CD8-positive, alpha-beta memory T cell (primary cell): ENCODE data around the gene ACTR3. TPM values are rescaled to one million over a fixed set of nuclear protein-coding genes. Genes with fewer than 3 reads are reported as not detected.

Experiments
- CTCF ChIA-PET: fragments of 350-600 bp; sonication (Branson Sonifier 250); formaldehyde crosslinking; loops from one replicate; lab custom pipeline; 2021; ENCODE audit warnings: antibody characterized with exemption; lab: Charles Lee
- POLR2A ChIA-PET: fragments of 350-600 bp; sonication (Branson Sonifier 250); formaldehyde crosslinking; loops from one replicate; lab custom pipeline; 2021; ENCODE audit warnings: antibody characterized with exemption; lab: Charles Lee
- DNase-seq, 5 donors: peaks; one replicate each; pipeline versions ENCODE4 v3.0.0 to v3.0.0-alpha.2; 2020 to 2022; ENCODE audit warnings: mixed read lengths in 1 of 5
- H3K27ac ChIP-seq: one replicate; pipeline ENCODE4 v1.7.0; 2013; ENCODE audit warnings: low read depth, mild to moderate bottlenecking, low read length, moderate library complexity
- H3K27me3 ChIP-seq: 2 replicates; pipeline ENCODE4 v1.7.0; 2013; ENCODE audit warnings: low read length, mild to moderate bottlenecking; ENCODE audit not compliant: insufficient read depth, poor library complexity, severe bottlenecking
- H3K36me3 ChIP-seq: 2 replicates; pipeline ENCODE4 v1.7.0; 2013; ENCODE audit warnings: mild to moderate bottlenecking, low read length, moderate library complexity; ENCODE audit not compliant: insufficient read depth
- H3K4me1 ChIP-seq: 2 replicates; pipeline ENCODE4 v1.7.0; 2013; ENCODE audit warnings: mild to moderate bottlenecking, low read length, moderate library complexity; ENCODE audit not compliant: insufficient read depth
- H3K4me3 ChIP-seq: 2 replicates; pipeline ENCODE4 v1.7.0; 2013; ENCODE audit warnings: mild to moderate bottlenecking, low read length
- H3K9me3 ChIP-seq: 2 replicates; pipeline ENCODE4 v1.7.0; 2013; ENCODE audit warnings: mild to moderate bottlenecking, low read length
- H3K27ac Mint-ChIP-seq, 8 donors: one replicate each; pipeline ENCODE4 v1.8.0; 2020 to 2021; ENCODE audit warnings: mixed read lengths in 8 of 8, mild to moderate bottlenecking in 6 of 8, inconsistent platforms in 3 of 8, moderate library complexity in 3 of 8
- H3K27me3 Mint-ChIP-seq, 2 donors: one replicate each; pipeline ENCODE4 v1.8.0; 2020 to 2021; ENCODE audit warnings: mixed read lengths in 2 of 2, mild to moderate bottlenecking in 1 of 2, moderate library complexity in 1 of 2
- H3K36me3 Mint-ChIP-seq, 3 donors: one replicate each; pipeline ENCODE4 v1.8.0; 2020 to 2021; ENCODE audit warnings: mixed read lengths in 3 of 3, inconsistent platforms in 1 of 3, mild to moderate bottlenecking in 1 of 3
- H3K4me1 Mint-ChIP-seq, 3 donors: one replicate each; pipeline ENCODE4 v1.8.0; 2020 to 2021; ENCODE audit warnings: mixed read lengths in 3 of 3, inconsistent platforms in 1 of 3, mild to moderate bottlenecking in 1 of 3
- H3K4me3 Mint-ChIP-seq, 7 donors: one replicate each; pipeline ENCODE4 v1.8.0; 2020 to 2021; ENCODE audit warnings: mixed read lengths in 7 of 7, mild to moderate bottlenecking in 6 of 7, moderate library complexity in 4 of 7, inconsistent platforms in 2 of 7
- H3K9me3 Mint-ChIP-seq, 5 donors: one replicate each; pipeline ENCODE4 v1.8.0; 2020 to 2022; ENCODE audit warnings: mixed read lengths in 5 of 5, mild to moderate bottlenecking in 3 of 5, moderate library complexity in 2 of 5, inconsistent platforms in 1 of 5
- polyA plus RNA-seq: library from polyadenylated mRNA; unstranded; fragments of 300-500 nt; fragmentation: Illumina TruSeq; gene quantifications from one replicate; pipeline ENCODE4 v1.2.3, GENCODE V29; 2021
- total RNA-seq, 2 experiments: library from RNA; stranded (reverse); gene quantifications; one replicate each; pipeline ENCODE4 v1.2.3, GENCODE V29; 2021

ACTR3 gene
- total and polyA plus RNA-seq, 3 experiments from 2014 or later, result 478 to 532 (median 512) TPM

- ChIA-PET CTCF (interaction anchor here (0.9 kb wide), 1 partner anchor 19 kb away, joined by 3 read pairs; no protein-coding TSS in a partner anchor), POLR2A (no interaction called here)
- no peak for DNase-seq
- Histone ChIP-seq H3K27me3 (no peaks in the 10 kb centered on the region), H3K27ac (no peak overlapping the region), H3K4me3 (no peak overlapping the region), H3K36me3 (peaks cover 7% of the 10 kb centered on the region), H3K4me1 (no peaks in the 10 kb centered on the region), H3K9me3 (no peaks in the 10 kb centered on the region)
- Mint-ChIP-seq H3K4me3 (no peak overlapping the region), H3K4me1 (peaks cover 0 to 15% (median 7%) of the 10 kb centered on the region in 3 donors), H3K36me3 (peaks cover 7 to 52% (median 21%) of the 10 kb centered on the region in 3 donors), H3K9me3 (peaks cover 0 to 4% (median 0%) of the 10 kb centered on the region in 5 donors), H3K27me3 (no peaks in the 10 kb centered on the region), H3K27ac (peak overlapping the region in 1 of 8 donors; percentile 12)
Observed at GRCh38 chr2:113978524-113979190, 88.8 kb downstream of the ACTR3 start.

DNA sequence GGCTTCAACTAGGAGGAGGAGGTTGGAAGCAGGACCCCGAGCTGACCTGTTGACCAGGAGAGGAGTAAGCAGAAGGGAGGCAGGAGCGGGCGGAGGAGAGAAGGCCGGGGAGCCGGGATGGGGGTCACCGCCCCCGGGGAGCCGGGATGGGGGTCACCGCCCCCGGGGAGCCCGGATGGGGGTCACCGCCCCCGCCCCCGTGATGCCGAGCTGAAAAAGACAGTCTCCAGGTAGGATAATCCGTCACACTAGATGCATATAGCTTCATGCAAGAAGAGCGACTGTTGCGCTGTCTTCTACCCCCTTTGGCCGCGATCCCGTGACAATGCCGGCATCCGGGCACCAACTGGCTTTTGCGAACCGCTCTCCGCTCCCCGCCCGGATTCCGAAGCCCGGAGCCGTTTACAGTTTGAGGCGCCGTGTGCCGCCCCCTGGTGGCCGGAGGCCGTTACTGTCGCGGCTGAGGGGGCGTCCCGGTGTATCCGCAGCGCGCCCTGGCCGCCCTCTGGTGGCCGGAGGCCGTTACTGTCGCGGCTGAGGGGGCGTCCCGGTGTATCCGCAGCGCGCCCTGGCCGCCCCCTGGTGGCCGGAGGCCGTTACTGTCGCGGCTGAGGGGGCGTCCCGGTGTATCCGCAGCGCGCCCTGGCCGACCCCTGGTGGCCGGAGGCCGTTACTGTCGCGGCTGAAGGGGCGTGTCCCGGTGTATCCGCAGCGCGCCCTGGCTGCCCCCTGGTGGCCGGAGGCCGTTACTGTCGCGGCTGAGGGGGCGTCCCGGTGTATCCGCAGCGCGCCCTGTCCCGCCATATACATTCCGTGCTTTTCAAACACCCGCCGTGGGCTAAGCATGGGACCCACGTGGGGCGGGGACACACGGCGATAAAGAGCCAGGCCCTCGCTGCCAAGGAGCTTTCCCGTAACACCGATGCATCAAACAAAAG is 89.6 kb downstream of the ACTR3 start:
- no peaks in the 10 kb centered on the region for H3K27me3 Mint-ChIP-seq
- H3K9me3 Mint-ChIP-seq, result peaks cover 0 to 4% (median 0%) of the 10 kb centered on the region in 5 donors
- H3K27ac Mint-ChIP-seq, result peak overlapping the region in 1 of 8 donors; percentile 64
- H3K4me3 ChIP-seq, result no peak overlapping the region
- ChIA-PET CTCF (interaction anchor here (0.9 to 1.2 kb wide), 2 partner anchors 14 to 20 kb away, joined by 3 to 5 read pairs; no protein-coding TSS in a partner anchor), POLR2A (no interaction called here)
- H3K4me1 Mint-ChIP-seq, result peaks cover 0 to 15% (median 7%) of the 10 kb centered on the region in 3 donors
- H3K27me3 ChIP-seq, result no peaks in the 10 kb centered on the region
- no peak overlapping the region for H3K4me3 Mint-ChIP-seq
- peaks cover 8 to 50% (median 19%) of the 10 kb centered on the region in 3 donors for H3K36me3 Mint-ChIP-seq
- H3K36me3 ChIP-seq, result no peaks in the 10 kb centered on the region
- H3K27ac ChIP-seq, result no peak overlapping the region
- peak in 4 of 5 donors; percentile 20 to 61 (median 26) for DNase-seq
- H3K9me3 ChIP-seq, result no peaks in the 10 kb centered on the region
- no peaks in the 10 kb centered on the region for H3K4me1 ChIP-seq

- Mint-ChIP-seq H3K36me3 (peaks cover 16 to 48% (median 23%) of the 10 kb centered on the region in 3 donors), H3K27ac (no peak overlapping the region), H3K9me3 (peaks cover 0 to 4% (median 0%) of the 10 kb centered on the region in 5 donors), H3K4me1 (peaks cover 0 to 11% (median 4%) of the 10 kb centered on the region in 3 donors), H3K4me3 (no peak overlapping the region), H3K27me3 (no peaks in the 10 kb centered on the region)
- Histone ChIP-seq H3K27me3 (no peaks in the 10 kb centered on the region), H3K9me3 (no peaks in the 10 kb centered on the region), H3K4me1 (no peaks in the 10 kb centered on the region), H3K36me3 (no peaks in the 10 kb centered on the region), H3K4me3 (no peak overlapping the region), H3K27ac (no peak overlapping the region)
- CTCF ChIA-PET, result interaction anchor here (0.6 to 1.2 kb wide), 2 partner anchors 15 to 22 kb away, joined by 3 to 5 read pairs; no protein-coding TSS in a partner anchor
- POLR2A ChIA-PET, result no interaction called here
- no peak for DNase-seq
Observed at GRCh38 chr2:113980946-113981345, 91.1 kb downstream of the ACTR3 start.

DNA sequence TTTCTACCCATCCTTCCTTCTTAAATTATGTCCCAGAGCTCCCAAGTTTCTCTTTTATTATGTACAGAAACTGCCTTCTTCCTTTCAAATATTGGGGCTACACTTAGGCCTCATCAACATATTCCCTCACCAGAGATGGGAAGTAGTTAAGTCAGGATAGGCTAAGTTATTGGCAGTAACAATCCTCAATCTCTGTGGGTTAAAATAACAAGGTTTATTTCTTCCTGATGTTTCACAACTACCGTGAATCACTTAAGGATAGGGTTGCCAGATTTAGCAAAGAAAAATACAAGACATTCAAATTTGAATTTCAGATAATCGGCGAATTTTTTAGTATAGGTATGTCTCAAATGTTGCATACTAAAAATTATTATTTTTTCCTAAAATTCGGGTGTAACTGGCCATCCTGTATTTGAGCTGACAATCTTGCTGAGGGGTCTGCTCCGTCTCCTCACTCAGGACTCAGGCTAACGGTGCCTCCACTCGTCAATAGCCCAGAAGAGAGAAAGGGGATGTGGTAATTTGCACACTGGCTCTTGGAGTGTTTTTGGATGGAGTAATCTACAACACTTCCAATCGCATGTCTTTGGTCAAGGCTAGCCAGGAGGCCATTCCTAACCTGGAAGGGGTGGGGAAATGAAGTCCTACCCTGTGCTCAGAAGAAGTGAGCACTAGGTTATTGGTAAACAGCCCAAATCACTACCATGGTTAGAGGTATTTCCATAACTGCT is 91.7 kb downstream of the ACTR3 start:
- ChIA-PET POLR2A (no interaction called here), CTCF (interaction anchor here (0.6 kb wide), 1 partner anchor 22 kb away, joined by 3 read pairs; no protein-coding TSS in a partner anchor)
- Mint-ChIP-seq H3K9me3 (peaks cover 0 to 4% (median 0%) of the 10 kb centered on the region in 5 donors), H3K27ac (no peak overlapping the region), H3K4me1 (peaks cover 0 to 9% (median 4%) of the 10 kb centered on the region in 3 donors), H3K36me3 (peaks cover 16 to 43% (median 20%) of the 10 kb centered on the region in 3 donors), H3K27me3 (no peaks in the 10 kb centered on the region), H3K4me3 (no peak overlapping the region)
- H3K4me1 ChIP-seq, result no peaks in the 10 kb centered on the region
- H3K36me3 ChIP-seq, result no peaks in the 10 kb centered on the region
- no peaks in the 10 kb centered on the region for H3K9me3 ChIP-seq
- H3K27me3 ChIP-seq, result no peaks in the 10 kb centered on the region
- no peak overlapping the region for H3K4me3 ChIP-seq
- no peak for DNase-seq
- no peak overlapping the region for H3K27ac ChIP-seq

DNA sequence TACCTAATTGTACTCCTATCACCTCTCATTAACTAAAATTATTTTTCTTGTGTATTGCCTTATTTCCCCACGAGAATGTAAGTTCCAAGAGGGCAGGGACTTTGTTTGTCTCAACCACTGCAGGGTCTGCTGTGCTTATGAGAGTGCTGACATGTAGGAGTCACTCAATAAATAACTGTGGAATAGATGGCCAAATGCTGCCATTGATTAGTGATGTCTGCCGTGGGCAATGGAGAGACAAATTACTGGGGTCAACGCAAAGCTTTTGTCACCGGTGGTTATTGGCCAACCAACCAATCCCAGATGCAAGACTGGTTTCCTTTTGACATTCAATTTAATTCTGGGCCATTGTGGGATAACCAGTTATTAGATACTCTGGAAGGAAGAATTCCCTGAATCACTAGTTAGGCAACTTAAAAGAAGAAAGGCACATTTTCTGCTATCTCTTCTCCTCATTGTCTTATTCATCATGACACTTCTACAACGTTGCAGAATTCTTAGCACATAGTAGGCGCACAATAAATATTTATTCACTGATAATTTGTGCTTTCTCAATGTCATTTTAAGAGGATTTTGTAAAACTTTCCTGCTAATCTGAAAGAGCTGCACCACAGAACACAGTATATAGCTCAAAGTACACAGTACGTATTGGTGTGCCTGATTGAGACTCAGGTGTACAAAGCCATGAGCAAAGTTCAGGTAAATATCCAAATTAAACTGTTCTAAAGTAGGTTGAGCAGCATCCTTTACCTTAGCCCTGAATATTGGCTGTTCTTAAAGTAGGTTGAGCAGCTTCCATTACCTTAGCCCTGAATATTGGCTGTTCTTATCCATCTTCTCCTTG is 95.9 kb downstream of the ACTR3 start:
- no peak overlapping the region for H3K27ac ChIP-seq
- no peak for DNase-seq
- H3K4me3 ChIP-seq, result no peak overlapping the region
- peaks cover 24 to 34% (median 26%) of the 10 kb centered on the region in 3 donors for H3K36me3 Mint-ChIP-seq
- no peak overlapping the region for H3K4me3 Mint-ChIP-seq
- ChIA-PET POLR2A (no interaction called here), CTCF (no interaction called here)
- no peaks in the 10 kb centered on the region for H3K4me1 ChIP-seq
- H3K36me3 ChIP-seq, result no peaks in the 10 kb centered on the region
- H3K9me3 ChIP-seq, result no peaks in the 10 kb centered on the region
- no peaks in the 10 kb centered on the region for H3K9me3 Mint-ChIP-seq
- no peaks in the 10 kb centered on the region for H3K27me3 ChIP-seq
- H3K27me3 Mint-ChIP-seq, result no peaks in the 10 kb centered on the region
- H3K4me1 Mint-ChIP-seq, result no peaks in the 10 kb centered on the region
- H3K27ac Mint-ChIP-seq, result no peak overlapping the region

DNA sequence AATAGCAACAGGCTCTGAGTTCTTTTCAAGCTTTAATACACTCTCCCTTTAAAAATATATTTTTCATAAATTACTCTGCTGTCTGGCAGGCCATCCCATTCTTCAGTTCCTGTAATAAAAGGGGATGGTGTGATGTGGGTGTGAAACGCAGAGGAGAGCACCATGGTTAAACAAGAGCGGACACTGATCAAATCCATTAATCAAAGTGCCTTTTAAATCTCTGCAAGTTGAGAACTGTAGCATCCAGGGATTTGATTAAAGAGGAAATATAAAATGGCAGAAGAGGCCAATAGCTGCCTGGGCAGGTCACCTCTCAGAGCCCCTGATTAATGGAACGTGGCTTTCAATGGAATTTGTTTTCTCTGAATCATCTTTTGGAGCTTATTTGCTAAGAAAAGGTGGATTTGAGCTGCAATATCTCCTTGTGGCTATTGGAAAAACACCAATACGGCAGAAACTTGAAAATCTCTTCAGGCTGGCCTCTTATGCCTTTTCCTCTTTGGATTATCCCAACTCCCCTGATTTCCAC is 96.9 kb downstream of the ACTR3 start:
- Histone ChIP-seq H3K27me3 (no peaks in the 10 kb centered on the region), H3K27ac (no peak overlapping the region), H3K4me3 (no peak overlapping the region), H3K36me3 (no peaks in the 10 kb centered on the region), H3K9me3 (no peaks in the 10 kb centered on the region), H3K4me1 (no peaks in the 10 kb centered on the region)
- Mint-ChIP-seq H3K9me3 (no peaks in the 10 kb centered on the region), H3K27me3 (no peaks in the 10 kb centered on the region), H3K36me3 (peaks cover 23 to 35% (median 35%) of the 10 kb centered on the region in 3 donors), H3K4me3 (no peak overlapping the region), H3K4me1 (no peaks in the 10 kb centered on the region), H3K27ac (no peak overlapping the region)
- POLR2A ChIA-PET, result no interaction called here
- CTCF ChIA-PET, result no interaction called here
- no peak for DNase-seq

GRCh38 chr2:113992090-113992489 is 102.2 kb downstream of the ACTR3 start:
- Mint-ChIP-seq H3K4me1 (no peaks in the 10 kb centered on the region), H3K27ac (no peak overlapping the region), H3K9me3 (peaks cover 0 to 2% (median 0%) of the 10 kb centered on the region in 5 donors), H3K4me3 (no peak overlapping the region), H3K27me3 (peaks cover 0 to 1% of the 10 kb centered on the region in 2 donors), H3K36me3 (peaks cover 5 to 18% (median 14%) of the 10 kb centered on the region in 3 donors)
- H3K27ac ChIP-seq, result no peak overlapping the region
- H3K27me3 ChIP-seq, result no peaks in the 10 kb centered on the region
- no peak for DNase-seq
- POLR2A ChIA-PET, result no interaction called here
- CTCF ChIA-PET, result no interaction called here
- H3K36me3 ChIP-seq, result no peaks in the 10 kb centered on the region
- H3K4me1 ChIP-seq, result no peaks in the 10 kb centered on the region
- H3K4me3 ChIP-seq, result no peak overlapping the region
- H3K9me3 ChIP-seq, result no peaks in the 10 kb centered on the region
